ENCODE measurements around the gene COMMD10. TPM values are rescaled to one million over a fixed set of nuclear protein-coding genes. Genes with fewer than 3 reads are reported as not detected.

COMMD10 gene
- total RNA-seq, 1 donor from 2014 or later = 31.6 TPM

DNA sequence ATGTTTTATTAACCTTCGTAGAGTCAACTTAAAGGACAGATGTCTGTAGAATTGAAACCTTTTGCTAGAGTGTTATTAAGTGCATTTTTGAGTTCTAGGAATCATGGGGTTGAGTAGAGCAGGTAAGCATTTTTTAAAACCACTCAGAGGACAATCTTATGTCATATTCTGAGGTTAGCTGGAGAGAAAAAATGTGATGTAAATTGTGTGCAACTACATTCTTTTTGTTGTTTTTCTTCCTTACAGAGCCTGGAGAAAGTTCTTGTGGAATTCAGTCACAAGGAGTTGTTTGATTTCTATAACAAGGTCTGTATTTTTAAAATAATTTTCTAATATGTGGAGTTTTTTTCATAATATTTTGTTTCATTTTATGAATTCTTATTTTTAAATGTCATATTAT, 206.4 kb downstream of the COMMD10 start:
- no peak overlapping the region for H3K4me3 Mint-ChIP-seq (ENCODE audit: low read depth)
- peaks cover 2% of the 10 kb centered on the region for H3K4me1 Mint-ChIP-seq (ENCODE audit: low read depth)
- no peak overlapping the region for H3K27ac Mint-ChIP-seq
- DNase-seq (ENCODE audit: low spot score, unreplicated experiment) = no peak
- TF ChIP-seq, protein P1, sequence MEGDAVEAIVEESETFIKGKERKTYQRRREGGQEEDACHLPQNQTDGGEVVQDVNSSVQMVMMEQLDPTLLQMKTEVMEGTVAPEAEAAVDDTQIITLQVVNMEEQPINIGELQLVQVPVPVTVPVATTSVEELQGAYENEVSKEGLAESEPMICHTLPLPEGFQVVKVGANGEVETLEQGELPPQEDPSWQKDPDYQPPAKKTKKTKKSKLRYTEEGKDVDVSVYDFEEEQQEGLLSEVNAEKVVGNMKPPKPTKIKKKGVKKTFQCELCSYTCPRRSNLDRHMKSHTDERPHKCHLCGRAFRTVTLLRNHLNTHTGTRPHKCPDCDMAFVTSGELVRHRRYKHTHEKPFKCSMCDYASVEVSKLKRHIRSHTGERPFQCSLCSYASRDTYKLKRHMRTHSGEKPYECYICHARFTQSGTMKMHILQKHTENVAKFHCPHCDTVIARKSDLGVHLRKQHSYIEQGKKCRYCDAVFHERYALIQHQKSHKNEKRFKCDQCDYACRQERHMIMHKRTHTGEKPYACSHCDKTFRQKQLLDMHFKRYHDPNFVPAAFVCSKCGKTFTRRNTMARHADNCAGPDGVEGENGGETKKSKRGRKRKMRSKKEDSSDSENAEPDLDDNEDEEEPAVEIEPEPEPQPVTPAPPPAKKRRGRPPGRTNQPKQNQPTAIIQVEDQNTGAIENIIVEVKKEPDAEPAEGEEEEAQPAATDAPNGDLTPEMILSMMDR (IDR thresholded peaks at IDR 0.05; ENCODE audit: unreplicated experiment) = no peak
- H3K36me3 Mint-ChIP-seq (ENCODE audit: insufficient read depth) = peaks cover 5% of the 10 kb centered on the region
- peaks cover 11% of the 10 kb centered on the region for H3K9me3 Mint-ChIP-seq (ENCODE audit: low read depth)
- H3K27me3 Mint-ChIP-seq = no peaks in the 10 kb centered on the region

DNA sequence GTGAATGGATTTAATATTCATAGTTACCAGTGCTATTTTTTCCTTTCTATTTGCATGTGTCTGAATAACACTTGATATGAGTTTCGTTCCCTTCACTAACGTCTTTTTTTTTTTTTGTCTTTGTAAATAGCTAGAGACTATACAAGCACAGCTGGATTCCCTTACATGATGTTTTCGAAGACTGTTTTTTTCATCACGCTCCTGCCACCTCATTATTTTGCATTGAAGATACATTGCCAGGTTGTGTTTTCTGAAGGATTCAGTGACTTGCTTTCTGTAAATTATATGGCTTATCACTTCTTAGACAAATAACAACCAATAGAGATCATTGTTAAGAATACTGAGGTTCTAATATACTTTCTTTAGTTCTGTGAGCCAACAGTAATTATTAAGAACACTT, 207.5 kb downstream of the COMMD10 start:
- no peak for DNase-seq (ENCODE audit: low spot score, unreplicated experiment)
- TF ChIP-seq, protein P1 (IDR thresholded peaks at IDR 0.05; ENCODE audit: unreplicated experiment) = no peak
- no peak overlapping the region for H3K4me3 Mint-ChIP-seq (ENCODE audit: low read depth)
- peaks cover 8% of the 10 kb centered on the region for H3K36me3 Mint-ChIP-seq (ENCODE audit: insufficient read depth)
- H3K27me3 Mint-ChIP-seq = no peaks in the 10 kb centered on the region
- no peak overlapping the region for H3K27ac Mint-ChIP-seq
- H3K9me3 Mint-ChIP-seq (ENCODE audit: low read depth) = peaks cover 13% of the 10 kb centered on the region
- peaks cover 2% of the 10 kb centered on the region for H3K4me1 Mint-ChIP-seq (ENCODE audit: low read depth)

DNA sequence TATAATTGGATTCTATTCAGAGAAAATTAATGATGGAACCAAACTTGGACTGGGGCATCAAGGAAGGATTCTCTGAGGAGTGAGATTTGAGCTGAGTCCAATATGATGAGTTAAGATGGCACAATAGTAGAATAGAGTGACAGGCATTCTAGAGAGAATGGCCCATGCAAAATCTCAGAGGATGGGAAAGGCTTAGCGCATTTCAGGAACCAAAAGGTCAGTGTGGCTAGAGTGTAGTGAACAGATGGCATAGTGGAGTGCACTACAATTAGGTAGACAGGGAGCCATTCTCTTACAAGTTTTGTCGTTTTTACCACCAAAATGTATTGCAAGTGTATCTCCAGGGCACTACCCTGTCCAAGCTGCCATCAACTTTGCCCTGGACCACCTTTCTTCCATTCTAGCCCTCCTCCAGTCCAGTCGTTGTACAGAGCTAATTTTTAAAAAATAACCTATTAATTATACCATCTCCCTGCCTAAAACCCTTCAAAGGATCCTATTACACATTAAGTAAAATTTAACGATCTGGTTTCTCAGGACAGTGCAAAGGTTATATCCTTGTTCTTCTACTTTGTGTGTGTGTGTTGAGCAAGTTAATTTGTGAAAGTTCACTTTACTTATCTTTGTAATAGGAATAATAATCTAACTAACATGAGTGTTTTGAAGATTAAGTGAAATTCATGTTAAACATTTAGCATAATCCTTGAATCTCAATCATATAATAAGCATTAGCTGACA, 211.7 kb downstream of the COMMD10 start:
- TF ChIP-seq, protein P1 (IDR thresholded peaks at IDR 0.05; ENCODE audit: unreplicated experiment) = no peak
- Mint-ChIP-seq H3K27ac (no peak overlapping the region), H3K4me3 (ENCODE audit: low read depth) (no peak overlapping the region), H3K9me3 (ENCODE audit: low read depth) (peaks cover 6% of the 10 kb centered on the region), H3K27me3 (no peaks in the 10 kb centered on the region), H3K4me1 (ENCODE audit: low read depth) (peaks cover 9% of the 10 kb centered on the region), H3K36me3 (ENCODE audit: insufficient read depth) (peaks cover 9% of the 10 kb centered on the region)
- no peak for DNase-seq (ENCODE audit: low spot score, unreplicated experiment)

DNA sequence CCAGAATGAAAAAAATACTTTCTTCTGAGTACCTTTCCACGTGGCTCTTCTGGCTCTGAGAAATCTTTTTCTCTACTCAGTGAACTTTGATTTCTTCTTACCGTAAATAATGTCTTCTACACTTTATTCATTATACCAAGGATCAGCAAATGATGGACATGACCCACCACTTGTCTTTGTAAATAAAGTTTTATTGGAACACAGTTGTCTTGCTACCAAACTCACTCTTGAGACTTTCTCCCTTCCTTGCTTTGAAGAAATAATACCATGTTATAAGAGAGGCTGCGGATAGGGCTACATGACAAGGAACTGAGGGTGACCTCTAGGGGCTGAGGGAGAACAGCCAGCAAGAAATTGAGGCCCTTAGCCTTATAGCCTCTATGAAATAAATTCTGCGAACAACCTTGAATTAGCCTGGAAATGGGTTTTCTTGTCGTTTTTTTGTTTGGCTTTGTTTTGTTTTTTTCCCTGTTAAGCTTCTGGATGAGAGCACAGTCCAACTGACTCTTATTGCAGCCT, 212.5 kb downstream of the COMMD10 start:
- TF ChIP-seq, protein P1 (IDR thresholded peaks at IDR 0.05; ENCODE audit: unreplicated experiment) = no peak
- Mint-ChIP-seq H3K36me3 (ENCODE audit: insufficient read depth) (peaks cover 9% of the 10 kb centered on the region), H3K27ac (no peak overlapping the region), H3K27me3 (no peaks in the 10 kb centered on the region), H3K9me3 (ENCODE audit: low read depth) (peaks cover 6% of the 10 kb centered on the region), H3K4me1 (ENCODE audit: low read depth) (peaks cover 8% of the 10 kb centered on the region), H3K4me3 (ENCODE audit: low read depth) (no peak overlapping the region)
- DNase-seq (ENCODE audit: low spot score, unreplicated experiment) = no peak

DNA sequence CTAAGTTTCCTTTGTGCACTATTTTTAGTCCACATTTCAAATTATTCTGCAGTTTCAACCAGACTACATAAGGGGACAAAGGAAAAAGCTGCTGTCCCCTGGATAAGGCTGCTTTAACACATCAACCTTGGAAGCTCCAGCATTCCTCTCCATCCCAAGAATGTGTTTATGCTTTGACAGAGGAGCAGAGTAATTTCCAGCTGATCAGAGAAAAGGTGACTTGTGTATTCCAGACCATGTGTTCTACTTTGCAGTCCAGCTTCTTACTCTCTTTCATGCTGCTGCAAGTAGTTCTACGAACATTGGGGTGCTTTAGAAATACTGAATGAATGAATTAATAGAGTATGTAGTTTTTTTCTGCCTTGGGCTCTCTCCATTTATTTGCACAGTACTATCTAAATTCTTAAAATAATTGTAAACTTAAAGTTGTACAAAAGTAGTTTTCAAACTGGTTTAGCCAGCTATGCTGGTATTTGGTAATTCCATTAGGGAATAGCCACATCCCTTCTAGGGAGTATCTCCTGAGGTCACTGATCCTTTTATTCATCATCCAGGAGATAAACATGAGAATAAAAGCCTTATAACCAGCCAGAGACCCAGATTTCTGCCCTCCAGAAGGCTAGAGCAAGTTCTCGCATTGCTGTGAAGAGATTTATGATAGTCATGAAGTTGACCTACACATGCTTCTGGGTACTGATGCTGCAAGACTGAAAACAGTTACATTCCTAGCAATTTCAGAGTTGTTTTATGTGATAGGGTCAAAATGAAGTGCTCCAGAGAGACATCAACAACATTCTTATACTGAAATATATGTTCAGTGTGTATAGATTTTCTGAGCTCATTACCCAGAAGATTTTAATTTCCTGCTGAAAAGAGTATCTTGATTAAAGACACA, 215.2 kb downstream of the COMMD10 start:
- Mint-ChIP-seq H3K36me3 (ENCODE audit: insufficient read depth) (peaks cover 12% of the 10 kb centered on the region), H3K4me3 (ENCODE audit: low read depth) (no peak overlapping the region), H3K27ac (no peak overlapping the region), H3K9me3 (ENCODE audit: low read depth) (peaks cover 6% of the 10 kb centered on the region), H3K27me3 (no peaks in the 10 kb centered on the region), H3K4me1 (ENCODE audit: low read depth) (peaks cover 18% of the 10 kb centered on the region)
- no peak for DNase-seq (ENCODE audit: low spot score, unreplicated experiment)
- TF ChIP-seq, protein P1 (IDR thresholded peaks at IDR 0.05; ENCODE audit: unreplicated experiment) = no peak
